ENCODE data around the gene GRAPL. TPM values are rescaled to one million over a fixed set of nuclear protein-coding genes. Genes with fewer than 3 reads are reported as not detected.
"Not testable (repeated sequence)": the region's sequence is repeated elsewhere in the genome, so short reads cannot be mapped to it uniquely, and the experiment has no call there.

GRAPL gene
- total RNA-seq, 1 donor = 0.43 TPM

DNA sequence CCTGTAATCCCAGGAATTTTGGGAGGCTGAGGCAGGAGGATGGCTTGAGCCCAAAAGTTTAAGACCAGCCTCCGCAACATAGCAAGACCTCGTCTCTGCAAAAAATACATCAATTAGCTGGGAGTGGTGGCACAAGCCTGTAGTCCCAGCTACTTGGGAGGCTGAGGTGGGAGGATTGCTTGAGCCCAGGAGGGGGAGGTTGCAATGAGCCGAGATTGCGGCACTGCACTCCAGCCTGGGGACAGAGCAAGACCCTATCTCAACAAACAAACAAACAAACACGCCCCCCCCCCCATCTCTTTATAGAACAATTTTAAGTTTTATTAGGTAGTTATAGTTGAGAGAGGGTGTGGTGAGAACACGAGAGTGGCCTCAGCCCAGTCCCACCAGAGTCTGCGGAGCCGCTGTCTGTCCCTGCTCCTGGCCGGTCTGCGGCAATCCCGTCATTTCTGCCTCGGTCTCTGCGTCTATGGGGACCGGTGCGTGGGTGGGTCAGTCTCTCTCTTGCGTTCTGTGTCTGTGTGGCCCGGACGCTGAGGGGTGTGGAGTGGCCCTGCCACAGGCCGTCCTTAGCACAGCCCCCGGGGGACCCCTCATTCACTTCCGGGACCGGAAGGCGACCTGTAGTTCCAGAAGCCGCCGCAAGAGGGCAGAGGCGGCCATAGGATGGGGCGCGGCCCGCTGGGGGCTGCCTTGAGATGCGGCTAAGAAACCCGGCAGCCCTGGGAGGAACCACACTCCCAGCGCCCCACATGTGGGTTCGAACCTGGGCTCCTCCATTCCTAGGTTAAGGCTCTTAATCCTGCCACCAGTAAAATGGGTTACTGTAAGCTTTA lies 53.9 kb downstream of the GRAPL start:
- H3K4me3 ChIP-seq (ENCODE audit: low read depth, low read length); DNase-seq (ENCODE audit: low read depth): not testable (repeated sequence)

DNA sequence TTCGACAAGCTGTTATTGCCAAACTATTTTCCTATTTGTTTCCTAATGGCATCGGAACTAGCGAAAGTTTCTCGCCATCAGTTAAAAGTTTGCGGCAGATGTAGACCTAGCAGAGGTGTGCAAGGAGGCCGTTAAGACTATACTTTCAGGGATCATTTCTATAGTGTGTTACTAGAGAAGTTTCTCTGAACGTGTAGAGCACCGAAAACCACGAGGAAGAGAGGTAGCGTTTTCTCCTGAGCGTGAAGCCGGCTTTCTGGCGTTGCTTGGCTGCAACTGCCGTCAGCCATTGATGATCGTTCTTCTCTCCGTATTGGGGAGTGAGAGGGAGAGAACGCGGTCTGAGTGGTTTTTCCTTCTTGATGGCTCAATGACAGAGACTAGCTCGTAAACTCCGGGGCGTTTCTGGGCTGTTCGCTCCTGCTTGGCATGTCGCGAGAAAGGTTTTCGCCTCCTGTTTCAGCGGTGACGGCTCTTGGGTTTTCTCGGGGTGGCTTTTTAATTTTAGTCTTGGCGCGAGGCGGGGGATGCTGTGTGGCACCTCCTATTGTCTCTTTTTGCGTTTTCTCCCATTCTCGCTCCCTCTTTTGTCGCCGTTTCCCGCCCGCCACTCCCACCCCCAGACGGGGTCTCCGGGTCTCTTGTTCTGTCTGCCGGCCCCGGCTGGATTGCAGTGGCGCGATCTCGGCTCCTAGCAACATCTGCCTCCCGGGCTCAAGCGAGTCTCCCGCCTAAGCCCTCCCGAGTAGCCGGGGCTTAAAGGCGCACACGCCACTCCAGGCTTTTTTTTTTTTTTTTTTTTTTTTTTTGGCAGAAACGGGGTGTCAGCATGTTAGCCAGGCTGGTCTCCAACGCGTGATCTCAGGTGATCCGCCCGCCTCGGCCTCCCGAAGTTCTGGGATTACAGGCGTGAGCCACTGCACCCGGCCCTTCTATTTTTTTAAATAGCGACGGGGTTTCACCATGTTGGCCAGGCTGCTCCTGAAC lies 60.8 kb downstream of the GRAPL start:
- not testable (repeated sequence) for DNase-seq (ENCODE audit: low read depth); H3K4me3 ChIP-seq (ENCODE audit: low read depth, low read length)

DNA sequence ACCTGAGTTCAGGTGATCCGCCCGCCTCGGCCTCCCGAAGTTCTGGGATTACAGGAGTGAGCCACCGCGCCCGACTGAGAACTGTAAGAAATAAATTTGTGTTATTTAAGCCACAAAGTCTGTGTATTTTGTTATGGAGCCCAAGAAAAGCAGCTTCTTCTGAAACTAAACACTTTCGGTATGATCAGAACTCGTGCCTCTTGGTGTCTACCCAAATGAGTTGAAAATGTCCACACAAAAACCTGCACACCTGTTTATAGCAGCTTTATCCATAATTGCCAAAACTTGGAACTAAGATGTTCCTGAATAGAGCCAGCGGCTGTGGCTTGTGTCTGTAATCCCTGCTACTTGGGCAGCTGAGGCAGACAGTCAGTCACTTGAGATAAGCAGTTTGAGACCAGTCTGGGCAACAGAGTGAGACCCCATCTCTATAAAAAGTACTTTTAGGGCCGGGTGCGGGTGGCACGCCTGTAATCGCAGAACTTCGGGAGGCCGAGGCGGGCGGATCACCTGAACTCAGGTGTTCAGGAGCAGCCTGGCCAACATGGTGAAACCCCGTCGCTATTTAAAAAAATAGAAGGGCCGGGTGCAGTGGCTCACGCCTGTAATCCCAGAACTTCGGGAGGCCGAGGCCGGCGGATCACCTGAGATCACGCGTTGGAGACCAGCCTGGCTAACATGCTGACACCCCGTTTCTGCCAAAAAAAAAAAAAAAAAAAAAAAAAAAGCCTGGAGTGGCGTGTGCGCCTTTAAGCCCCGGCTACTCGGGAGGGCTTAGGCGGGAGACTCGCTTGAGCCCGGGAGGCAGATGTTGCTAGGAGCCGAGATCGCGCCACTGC lies 61.7 kb downstream of the GRAPL start:
- H3K4me3 ChIP-seq (ENCODE audit: low read depth, low read length); DNase-seq (ENCODE audit: low read depth): not testable (repeated sequence)

DNA sequence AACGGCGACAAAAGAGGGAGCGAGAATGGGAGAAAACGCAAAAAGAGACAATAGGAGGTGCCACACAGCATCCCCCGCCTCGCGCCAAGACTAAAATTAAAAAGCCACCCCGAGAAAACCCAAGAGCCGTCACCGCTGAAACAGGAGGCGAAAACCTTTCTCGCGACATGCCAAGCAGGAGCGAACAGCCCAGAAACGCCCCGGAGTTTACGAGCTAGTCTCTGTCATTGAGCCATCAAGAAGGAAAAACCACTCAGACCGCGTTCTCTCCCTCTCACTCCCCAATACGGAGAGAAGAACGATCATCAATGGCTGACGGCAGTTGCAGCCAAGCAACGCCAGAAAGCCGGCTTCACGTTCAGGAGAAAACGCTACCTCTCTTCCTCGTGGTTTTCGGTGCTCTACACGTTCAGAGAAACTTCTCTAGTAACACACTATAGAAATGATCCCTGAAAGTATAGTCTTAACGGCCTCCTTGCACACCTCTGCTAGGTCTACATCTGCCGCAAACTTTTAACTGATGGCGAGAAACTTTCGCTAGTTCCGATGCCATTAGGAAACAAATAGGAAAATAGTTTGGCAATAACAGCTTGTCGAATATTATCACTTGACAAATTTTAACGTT lies 62.5 kb downstream of the GRAPL start:
- DNase-seq (ENCODE audit: low read depth); H3K4me3 ChIP-seq (ENCODE audit: low read depth, low read length): not testable (repeated sequence)

DNA sequence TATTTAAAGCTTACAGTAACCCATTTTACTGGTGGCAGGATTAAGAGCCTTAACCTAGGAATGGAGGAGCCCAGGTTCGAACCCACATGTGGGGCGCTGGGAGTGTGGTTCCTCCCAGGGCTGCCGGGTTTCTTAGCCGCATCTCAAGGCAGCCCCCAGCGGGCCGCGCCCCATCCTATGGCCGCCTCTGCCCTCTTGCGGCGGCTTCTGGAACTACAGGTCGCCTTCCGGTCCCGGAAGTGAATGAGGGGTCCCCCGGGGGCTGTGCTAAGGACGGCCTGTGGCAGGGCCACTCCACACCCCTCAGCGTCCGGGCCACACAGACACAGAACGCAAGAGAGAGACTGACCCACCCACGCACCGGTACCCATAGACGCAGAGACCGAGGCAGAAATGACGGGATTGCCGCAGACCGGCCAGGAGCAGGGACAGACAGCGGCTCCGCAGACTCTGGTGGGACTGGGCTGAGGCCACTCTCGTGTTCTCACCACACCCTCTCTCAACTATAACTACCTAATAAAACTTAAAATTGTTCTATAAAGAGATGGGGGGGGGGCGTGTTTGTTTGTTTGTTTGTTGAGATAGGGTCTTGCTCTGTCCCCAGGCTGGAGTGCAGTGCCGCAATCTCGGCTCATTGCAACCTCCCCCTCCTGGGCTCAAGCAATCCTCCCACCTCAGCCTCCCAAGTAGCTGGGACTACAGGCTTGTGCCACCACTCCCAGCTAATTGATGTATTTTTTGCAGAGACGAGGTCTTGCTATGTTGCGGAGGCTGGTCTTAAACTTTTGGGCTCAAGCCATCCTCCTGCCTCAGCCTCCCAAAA lies 69.2 kb downstream of the GRAPL start:
- peak overlapping the region; percentile 56 for H3K4me3 ChIP-seq (ENCODE audit: low read depth, low read length)
- not testable (repeated sequence) for DNase-seq (ENCODE audit: low read depth)

DNA sequence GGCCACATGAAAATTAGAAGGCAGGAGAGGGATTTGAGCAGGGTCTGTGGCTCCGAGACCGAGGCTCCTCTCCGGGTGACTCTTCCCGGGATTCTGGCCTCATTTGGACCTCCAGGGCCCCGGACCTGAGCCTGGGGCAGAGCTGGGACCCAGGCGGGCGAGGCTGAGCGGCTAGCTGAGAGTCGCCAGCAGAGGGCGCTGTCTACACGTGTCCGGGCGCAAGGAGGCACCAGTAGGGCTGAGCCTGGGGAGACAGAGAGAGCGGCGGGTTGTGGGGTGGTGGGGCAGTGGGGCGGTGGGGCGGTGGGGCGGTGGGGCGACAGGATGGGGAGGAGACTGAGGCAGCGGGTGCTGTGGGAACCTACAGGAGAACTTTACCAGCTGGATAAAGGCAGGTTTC lies 75.1 kb downstream of the GRAPL start:
- DNase-seq (ENCODE audit: low read depth); H3K4me3 ChIP-seq (ENCODE audit: low read depth, low read length): not testable (repeated sequence)

DNA sequence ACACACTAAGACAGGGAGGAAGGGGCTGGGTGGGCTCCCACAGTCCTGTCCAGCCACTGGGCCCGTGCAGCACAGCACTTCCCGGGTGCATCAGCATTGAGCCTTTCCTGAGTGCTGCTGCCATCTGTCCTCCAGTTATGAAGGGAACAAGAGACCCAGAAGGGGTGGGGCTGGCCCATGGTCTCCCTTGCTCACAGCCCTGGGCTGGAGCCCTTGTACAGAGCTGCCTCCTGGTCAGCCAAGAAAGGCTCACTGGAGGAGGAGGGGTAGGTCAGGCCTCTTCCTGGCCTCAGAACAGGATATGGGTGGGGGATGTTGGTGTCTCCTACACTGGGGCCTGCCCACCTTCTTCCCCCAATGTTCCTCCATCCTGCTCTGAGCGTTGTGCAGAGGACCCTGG lies 76.0 kb downstream of the GRAPL start:
- not testable (repeated sequence) for DNase-seq (ENCODE audit: low read depth); H3K4me3 ChIP-seq (ENCODE audit: low read depth, low read length)

Other genes starting within 250 kb of the GRAPL start
- gene SLC5A10, start 175.4 kb upstream of the GRAPL start, total RNA-seq = not detected in 2 replicates
- gene FAM83G, start 122.8 kb upstream of the GRAPL start, total RNA-seq = 12.1 and 14.5 TPM in 2 replicates
- gene GRAP, start 80.6 kb upstream of the GRAPL start, total RNA-seq = under 0.01 TPM in 1 of 2 replicates, not detected in the other
- 25.4 and 30.2 TPM in 2 replicates for gene EPN2, start 109.8 kb downstream of the GRAPL start, total RNA-seq
- 40.2 and 42.5 TPM in 2 replicates for gene B9D1, start 235.1 kb downstream of the GRAPL start, total RNA-seq